ENCODE measurements around the gene INSL3.
A peak's percentile ranks its signal among the peaks of the same experiment; 100 is the strongest.

Gene INSL3, protein sequence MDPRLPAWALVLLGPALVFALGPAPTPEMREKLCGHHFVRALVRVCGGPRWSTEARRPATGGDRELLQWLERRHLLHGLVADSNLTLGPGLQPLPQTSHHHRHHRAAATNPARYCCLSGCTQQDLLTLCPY

DNA sequence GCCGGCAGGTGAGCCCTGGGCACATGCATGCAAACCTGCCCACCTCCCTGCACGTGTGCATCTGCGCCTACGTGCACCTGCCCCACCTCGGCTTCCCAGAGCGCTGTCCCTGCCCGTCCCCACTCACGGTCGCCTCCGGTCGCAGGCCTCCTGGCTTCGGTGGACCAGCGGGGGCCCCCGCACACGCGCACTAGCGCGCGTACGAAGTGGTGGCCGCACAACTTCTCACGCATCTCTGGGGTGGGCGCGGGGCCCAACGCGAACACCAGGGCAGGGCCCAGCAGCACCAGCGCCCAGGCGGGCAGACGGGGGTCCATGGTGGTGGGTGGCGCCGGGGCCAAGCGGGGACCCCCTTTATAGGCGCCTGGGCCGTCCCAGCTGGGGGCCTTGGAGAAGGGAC lies at the start of gene INSL3:
Gene INSL3 (minus strand): TSS at position 330 of the 400 bp plus-strand sequence. CDS start 13 bp downstream, at position 317.
- DNase-seq (ENCODE audit: low read depth in 3 of 3, low spot score in 1 of 3): no peak

DNA sequence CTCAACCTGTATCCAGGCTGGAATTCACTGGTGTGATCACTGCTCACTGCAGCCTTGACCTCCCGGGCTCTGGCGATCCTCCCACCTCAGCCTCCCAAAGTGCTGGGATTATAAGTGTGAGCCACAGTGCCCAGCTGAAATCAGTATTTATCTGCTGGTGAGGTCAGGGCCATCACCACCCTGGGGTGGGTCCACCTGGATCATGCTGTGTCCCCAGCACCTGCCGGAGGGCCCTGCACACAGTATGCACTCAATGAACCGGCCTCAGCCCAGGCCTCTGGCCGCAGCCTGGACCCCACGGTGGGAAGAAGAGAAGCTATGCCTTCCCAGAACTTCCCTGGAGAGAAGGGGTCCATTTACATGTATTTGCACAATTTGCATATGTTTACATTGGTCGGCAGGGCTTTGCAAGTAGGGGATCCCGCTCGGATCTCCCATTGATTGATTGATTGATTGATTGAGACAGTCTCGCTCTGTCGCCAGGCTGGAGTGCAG lies 47.8 kb upstream of the INSL3 start:
- no peak for DNase-seq (ENCODE audit: low read depth in 3 of 3, low spot score in 1 of 3)

DNA sequence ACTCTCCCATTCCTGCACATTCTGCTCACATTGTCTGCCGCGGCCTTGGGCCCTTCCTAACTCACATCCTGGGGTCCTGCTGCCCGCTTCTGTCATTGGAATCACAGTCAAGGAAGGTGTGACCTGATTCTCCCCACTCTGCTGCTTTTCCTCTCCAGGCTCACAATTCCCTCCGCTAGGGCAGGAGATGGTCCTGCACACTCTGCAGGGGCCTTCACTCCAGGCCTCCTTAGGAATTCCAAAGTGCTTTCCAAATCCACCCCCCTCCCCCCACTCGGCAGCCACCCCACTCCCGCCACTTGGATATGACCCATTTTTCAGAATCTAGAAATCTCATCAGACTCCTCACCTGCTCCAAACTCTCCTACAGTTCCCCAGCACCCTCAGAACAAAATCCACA lies 47.4 kb upstream of the INSL3 start:
- DNase-seq (ENCODE audit: low read depth in 3 of 3, low spot score in 1 of 3): no peak

DNA sequence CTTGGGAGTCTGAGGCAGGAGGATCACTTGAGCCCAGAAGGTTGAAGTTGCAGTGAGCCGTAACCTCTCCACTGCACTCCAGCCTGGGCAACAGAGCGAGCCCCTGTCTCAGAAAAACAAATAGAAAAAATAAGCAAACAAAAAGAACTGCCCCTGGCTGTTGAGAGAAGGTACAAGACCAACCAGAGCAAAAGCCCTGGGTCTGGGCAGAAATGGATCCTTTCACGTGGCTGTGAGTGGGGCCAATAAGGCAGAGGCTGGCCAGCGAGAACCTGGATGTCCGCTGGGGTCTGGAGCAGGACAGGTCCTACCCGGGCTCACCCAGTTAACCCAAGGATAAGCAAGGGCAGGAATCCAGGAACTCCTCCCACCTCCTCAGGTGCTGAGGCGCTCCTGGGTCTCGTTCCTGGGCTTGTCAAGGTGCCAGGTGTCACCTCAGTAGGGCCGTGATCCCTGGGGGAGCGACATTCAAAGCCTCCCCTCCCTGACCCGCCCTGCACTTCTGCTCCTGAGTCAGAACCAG lies 45.7 kb upstream of the INSL3 start:
- no peak for DNase-seq (ENCODE audit: low read depth in 3 of 3, low spot score in 1 of 3)

DNA sequence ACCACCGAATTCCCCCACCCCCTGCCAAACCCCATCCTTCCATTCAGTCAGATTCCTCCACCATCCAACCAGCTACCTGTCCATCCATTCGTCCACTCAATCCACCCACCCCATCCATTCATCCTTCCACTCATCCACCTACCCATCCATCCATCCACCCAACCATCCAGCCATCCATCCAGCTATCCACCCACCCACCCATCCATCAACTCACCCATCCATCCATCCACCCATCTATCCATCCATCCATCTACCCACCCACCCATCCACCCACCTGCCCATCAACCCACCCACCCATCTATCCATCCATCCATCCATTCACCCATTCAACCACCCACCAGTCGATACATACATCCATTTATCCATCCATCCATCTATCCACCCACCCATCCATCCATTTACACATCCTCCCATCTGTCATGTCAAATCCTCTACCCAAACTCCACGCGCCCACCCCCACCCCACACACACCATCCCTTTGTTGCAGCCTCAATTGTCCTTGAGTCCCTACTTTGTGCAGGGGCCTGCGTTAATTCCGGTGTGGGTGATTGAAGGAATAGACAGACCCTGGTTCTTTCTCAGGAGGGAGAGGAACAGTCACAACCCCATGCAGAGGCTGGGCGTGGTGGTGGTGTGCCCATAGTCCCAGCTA lies 45.1 kb upstream of the INSL3 start:
- no peak for DNase-seq (ENCODE audit: low read depth in 3 of 3, low spot score in 1 of 3)

DNA sequence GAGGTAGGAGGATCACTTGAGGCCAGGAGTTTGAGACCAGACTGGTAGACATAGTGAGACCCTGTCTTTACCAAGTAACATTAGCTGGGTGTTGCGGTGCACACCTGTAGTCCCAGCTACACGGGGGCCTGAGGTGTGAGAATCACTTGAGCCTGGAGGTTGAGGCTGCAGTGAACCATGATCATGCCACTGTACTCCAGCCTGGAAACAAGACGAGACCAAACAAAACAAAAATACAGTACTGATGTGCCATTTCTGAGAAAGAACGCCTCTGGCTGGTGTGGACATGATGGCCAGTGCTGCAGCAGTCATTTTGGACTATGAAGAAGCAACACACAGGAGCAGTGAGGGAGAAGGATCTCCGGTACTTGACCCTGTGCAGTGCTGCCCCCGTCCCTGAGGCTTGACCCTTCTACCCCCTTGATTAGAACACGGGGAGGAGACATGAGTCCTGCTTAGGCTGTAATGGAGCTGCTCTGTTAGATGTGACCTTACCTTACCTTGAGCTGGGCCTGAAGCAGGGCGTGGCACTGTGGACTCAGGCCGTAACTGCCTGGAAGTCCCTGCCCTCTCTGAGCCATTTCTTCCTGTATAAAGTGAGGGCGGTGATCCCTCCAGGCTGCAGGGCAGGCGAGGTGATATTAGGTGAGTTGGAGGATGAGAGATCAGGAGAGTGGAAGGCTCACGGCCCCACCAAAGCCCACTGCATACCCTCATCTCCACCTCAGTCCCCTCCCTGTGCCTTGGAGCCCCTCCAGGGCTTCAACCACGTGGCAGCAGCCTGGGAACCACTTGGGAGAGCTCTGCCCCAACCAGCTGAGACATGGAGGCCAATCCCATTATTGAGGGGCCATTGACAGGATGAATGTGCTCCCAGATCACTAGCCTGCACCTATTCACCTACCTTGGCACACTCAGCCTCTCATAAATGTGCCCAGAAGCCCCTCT lies 44.3 kb upstream of the INSL3 start:
- no peak for DNase-seq (ENCODE audit: low read depth in 3 of 3, low spot score in 1 of 3)

DNA sequence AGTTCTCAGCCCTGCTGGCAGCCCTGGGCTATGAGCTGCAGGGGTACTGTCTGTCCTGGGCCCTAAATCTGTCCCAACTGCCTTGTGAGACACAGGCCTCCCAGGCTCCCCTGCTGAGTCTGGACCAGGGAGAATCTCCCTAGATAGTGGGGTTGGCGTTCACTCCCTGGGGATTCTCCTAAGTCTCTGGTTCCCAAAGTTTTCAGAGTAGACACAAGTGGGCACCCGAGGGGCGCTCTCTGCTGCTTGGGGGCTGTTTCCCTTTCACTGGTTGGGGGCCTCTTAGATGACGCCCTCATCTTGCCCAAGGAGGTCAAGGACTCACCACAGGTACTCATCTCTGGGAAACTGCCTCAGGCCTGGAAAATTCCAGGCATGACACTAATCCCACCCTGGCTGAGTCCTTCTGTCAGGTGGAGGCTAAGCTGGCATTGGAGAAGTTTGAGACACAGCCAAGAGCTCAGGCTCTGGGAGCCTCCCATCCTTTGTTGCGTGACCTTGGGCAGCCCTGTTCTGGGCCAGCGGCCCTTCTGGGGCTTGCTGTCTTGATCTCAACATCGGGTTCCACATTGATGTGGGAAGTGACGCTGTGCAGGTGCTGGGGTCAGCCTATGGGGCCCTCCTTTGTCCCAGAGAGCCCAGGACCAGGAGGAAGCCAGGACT lies 42.3 kb upstream of the INSL3 start:
- no peak for DNase-seq (ENCODE audit: low read depth in 3 of 3, low spot score in 1 of 3)

DNA sequence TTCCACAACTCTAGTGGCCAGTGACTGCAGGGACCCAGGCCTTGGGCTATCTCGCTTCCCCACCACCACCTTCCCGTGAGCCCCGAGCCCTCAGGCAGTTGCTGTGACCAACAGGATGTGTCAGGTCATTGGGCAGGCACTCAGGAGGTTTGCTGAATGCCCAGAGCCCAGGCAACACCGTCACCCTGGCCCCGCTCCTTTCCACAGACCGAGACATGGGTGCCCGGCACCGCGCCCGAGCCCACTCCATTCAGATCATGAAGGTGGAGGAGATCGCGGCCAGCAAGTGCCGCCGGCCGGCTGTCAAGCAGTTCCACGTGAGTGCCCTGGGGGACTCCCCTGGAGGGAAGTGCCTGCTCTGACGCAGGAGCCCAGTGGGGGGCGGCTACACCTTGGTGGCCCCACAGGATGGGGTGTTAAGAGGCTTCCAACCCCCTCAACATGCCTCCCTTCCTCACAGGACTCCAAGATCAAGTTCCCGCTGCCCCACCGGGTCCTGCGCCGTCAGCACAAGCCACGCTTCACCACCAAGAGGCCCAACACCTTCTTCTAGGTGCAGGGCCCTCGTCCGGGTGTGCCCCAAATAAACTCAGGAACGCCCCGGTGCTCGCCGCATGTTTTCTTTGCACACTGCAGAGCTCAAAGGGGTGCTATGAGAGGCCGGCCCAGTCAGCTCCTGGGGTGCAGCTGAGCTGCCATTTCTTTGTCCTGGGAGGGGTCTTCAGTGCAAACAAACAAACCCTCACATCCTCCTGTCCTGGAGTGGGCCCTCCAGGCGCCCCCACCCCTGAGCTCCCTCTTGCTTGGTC lies 41.6 kb upstream of the INSL3 start:
- no peak for DNase-seq (ENCODE audit: low read depth in 3 of 3, low spot score in 1 of 3)

DNA sequence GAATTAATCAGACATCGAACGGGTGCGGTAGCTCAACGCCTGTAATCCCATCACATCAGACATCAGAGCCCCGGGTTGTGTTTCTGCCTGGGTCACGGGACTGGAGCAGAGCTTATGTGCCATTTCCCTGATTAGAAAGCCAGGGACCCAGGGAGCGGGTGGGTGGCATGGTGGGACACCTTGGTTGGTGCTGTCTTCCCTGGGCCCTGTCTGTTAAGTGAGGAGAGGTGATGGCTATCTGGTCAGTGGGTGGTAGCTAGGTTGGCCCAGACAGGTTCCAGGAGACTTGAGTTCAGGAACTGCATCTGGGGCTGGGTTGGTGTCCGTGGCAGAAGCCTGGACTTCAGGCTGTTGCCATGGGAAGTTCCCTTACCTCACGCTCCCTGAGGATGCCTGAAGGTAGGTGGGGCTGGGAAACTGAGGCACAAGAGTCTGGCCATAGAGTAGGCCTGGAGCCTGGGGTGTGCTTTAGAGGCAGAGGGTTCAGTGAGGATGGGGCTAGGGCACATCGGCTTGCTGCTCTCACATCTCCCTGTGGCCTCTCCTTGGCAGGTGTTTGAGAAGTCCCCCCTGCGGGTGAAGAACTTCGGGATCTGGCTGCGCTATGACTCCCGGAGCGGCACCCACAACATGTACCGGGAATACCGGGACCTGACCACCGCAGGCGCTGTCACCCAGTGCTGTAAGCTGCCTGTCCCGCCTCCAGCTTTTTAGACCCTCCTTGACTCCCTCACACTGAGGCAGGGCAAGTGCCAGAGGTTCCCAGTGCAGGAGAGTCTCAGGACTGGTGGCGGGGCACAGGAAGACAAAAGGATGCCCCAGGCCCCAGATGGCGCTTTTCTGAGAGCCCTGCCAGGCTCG lies 40.5 kb upstream of the INSL3 start:
- no peak for DNase-seq (ENCODE audit: low read depth in 3 of 3, low spot score in 1 of 3)

DNA sequence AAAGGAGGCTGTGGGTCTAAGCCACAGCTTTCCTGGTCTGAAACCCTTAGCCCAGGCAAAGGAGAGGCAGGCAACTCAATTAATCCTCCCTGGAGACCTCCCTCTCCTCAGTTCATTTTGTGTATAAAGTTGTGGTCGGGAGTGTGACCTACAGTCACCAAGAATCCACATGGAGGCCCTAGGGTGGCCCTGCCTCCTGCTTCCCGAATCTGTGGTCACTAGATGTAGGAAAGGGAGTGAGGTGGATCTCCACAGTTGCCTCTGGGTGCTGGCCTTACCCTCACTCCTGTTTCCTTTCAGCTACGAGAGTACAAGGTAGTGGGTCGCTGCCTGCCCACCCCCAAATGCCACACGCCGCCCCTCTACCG lies 39.7 kb upstream of the INSL3 start:
- no peak for DNase-seq (ENCODE audit: low read depth in 3 of 3, low spot score in 1 of 3)

DNA sequence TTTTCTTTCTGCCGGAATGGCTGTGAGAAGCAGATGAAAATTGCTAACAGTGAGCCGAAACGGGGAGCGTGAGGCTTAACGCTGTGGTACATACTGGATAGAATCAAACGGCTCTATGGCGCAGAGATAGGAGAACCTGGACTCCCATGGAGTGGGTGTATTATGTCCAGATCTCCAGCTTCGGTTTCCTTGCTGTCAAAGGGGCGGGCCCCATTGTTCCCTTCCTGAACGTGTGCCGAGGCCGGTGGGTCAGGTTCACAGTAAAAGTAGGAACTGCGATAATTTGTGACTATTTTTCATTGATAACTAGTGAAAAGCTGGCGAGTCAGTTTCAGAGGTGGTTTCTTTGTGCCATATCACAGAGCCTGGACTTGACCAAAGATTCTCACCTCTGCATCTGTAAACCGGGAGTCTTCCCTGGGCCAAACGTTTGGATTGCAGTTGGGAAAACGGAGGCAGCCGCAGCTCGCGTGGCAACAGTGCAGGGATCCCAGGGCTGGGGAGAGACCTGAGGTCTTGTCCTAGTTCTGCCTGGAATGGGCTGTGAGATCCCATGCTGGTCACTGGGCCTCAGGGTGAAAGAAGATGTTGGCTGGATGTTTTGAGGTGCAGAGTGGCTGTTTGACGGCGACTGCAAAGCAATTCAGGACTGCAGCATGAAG lies 39.1 kb upstream of the INSL3 start:
- DNase-seq (ENCODE audit: low read depth in 3 of 3, low spot score in 1 of 3): no peak

DNA sequence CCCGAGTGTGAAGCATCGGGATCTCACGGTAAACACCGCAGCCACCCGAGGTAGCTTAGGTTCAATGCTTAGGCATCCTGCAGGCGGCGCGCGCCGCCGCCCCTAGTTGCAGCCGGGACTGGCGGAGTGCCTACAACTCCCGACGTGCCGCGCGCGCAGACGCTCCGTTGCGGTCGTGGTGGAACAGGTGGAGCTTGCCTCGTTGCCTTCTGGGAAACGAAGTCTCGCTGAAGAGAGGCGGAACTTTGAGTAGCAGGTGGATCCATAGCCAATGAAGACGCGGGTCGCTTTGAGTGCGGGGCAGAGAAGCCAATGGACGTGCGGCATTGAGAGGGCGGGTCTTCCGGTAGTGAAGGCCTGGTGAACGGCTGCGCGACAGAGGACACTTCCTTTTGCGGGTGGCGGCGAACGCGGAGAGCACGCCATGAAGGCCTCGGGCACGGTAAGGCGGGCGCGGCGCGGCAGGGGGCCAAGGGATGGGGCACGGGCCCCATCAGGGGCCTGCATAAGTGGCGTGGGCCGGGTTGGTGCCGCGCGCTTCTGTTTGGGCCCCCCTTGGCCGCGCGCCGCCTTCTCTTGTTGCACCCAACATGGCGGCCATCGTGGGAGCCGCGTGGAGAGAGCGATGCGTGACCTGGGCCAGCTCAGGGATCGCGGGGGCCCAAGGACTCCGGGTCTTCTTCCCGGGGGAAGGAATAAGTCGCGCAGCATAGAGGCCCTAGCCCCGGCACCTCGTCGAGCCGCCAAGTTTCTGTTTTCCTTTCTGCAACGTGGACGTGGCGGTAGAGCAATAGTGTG lies 38.4 kb upstream of the INSL3 start, which contains the start of gene RPL18A:
Gene RPL18A (plus strand): TSS at position 378 of the 798 bp plus-strand sequence. CDS start 47 bp downstream, at position 425.
- DNase-seq (ENCODE audit: low read depth in 3 of 3, low spot score in 1 of 3): peak; percentile 90 to 99 (median 98)

DNA sequence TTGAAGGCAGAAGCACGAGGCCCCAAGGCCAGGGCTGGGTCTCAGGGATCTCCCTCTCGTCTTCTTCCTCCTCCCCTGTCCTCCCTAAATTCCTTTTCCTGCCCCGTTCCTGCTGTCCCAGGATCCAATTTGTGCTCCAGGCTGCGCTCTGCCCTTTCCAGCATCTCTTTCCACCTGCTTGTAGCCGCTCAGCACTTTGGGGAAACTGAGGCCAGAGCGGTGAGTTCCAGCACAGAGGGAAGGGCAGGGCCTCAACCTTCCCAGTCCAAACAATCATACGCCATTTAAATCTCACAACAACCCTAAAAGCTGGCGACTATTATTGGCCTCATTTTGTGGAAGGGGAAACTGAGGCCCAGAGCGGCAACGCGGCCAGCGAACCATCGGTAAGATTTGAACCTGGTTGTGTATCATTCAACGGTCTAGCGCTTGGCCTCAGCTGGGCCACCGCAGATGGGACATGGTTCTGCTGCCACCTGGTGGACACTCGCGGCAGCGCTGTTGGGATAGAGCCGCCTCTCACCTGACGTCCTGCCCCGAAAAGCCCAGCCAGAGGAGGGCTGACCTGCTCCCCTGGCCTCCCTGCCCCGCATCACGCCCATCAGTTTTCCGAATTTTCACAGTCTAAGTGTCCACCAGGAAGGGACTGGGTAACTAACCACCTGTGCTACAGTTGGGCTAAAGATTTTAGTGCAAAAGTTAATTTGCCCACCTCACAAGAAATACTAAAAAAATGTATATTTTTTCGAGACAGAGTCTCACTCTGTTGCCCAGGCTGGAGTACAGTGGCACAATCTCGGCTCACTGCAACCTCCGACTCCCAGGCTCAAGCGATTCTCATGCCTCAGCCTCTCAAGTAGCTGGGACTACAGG lies 34.2 kb upstream of the INSL3 start:
- DNase-seq (ENCODE audit: low read depth in 3 of 3, low spot score in 1 of 3): peak; percentile 69 to 96 (median 84)

DNA sequence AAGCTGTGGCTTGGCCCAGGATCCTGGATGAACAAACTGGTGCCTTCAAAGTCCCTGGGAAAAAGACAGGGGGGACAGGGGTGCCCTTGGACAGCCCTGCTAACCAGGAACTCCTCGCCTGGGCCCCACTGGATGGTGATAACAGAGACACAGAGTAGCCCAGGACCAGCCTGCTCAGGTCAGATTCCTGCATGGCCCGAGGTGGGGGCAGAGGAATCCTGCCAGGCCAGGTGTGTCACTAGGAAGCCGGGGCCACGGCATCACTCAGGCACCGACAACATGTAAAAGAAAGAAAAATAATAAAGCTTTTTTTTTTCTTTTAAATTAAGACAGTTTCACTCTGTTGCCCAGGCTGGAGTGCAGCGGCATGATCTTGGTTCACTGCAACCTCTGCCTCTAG lies 32.7 kb upstream of the INSL3 start:
- no peak for DNase-seq (ENCODE audit: low read depth in 3 of 3, low spot score in 1 of 3)

DNA sequence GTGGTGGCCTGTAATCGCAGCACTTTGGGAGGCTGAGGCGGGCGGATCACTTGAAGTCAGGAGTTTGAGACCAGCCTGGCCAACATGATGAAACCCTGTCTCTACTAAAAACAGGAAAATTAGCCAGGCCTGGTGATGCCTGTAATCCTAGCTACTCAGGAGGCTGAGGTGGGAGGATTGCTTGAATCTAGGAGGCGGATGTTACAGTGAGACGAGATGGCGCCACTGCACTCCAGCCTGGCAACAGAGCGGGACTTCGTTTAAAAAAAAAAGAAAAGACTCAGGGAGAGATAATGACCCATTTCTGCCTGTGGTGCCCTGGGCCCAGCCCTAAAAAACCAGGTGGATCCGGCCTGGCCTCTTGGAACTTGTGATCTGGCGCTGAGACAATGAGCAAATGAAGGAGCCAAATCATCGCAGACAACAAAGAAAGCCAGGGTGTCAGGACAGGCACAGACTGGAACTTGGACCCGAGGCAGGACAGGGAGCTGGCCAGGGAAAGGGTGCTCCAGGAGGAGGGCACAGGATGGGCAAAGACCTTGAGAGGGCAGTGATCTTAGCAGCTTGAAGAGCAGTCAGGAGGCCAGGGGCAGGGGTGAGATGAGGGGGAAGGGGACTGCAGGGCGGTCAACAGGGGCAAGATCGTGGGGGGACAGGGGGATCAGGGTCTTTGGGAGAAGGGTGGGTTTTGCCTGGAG lies 27.4 kb upstream of the INSL3 start:
- no peak for DNase-seq (ENCODE audit: low read depth in 3 of 3, low spot score in 1 of 3)
